Thyroid gland (tissue), 4 donors: ENCODE data around the gene IL36A.
A peak's percentile ranks its signal among the peaks of the same experiment; 100 is the strongest.

Experiments used
- POLR2A ChIP-seq, 2 donors: fragments of 450-650 bp; IDR thresholded peaks; one replicate each; pipeline ENCODE4 v1.6.1; 2017; ENCODE audit warnings: antibody characterized with exemption in 2 of 2, mild to moderate bottlenecking in 2 of 2, moderate library complexity in 1 of 2
- TF ChIP-seq, protein P1 (sequence below), 6 experiments: fragments of 200-600 bp in 3 of 6; fragments of 450-650 bp in 3 of 6; sonication (generic) in 3 of 6; IDR thresholded peaks; one replicate each; pipeline ENCODE4 v1.5.1; 2016 to 2019; ENCODE audit warnings: antibody characterized with exemption in 6 of 6, mild to moderate bottlenecking in 2 of 6, inconsistent platforms in 1 of 6, moderate library complexity in 1 of 6

DNA sequence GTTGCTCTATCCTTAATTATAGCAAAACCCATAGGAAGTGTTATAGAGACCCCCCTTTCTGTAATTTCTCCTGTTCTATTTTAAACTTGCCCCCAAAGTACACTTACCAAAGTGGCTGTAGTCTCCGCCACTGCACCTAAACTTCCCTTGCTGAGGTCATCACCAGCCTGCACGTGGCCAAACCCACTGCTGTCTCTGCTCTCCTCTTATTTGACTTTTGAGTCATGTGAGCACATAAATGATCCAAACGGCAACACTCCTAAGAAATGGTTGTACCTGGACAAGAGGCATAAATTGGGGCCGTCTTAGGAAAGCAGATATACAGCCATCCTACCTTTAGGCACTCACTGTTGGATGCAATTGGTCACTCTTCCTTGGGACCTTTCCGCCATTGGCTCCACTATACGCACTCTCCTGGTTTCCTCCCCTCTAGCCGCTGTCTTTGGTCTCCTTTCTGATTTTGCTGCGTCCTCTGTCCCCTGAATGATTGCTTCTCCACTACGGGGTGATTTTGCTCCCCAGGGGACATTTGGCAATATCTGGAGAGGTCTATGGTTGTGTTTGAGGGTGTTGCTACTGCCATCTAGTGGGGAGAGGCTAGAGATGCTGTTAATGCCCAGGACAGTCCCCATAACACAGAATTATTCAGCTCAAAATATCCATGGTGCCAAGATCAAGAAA is 46.7 kb upstream of the IL36A start:
- TF ChIP-seq, protein P1, sequence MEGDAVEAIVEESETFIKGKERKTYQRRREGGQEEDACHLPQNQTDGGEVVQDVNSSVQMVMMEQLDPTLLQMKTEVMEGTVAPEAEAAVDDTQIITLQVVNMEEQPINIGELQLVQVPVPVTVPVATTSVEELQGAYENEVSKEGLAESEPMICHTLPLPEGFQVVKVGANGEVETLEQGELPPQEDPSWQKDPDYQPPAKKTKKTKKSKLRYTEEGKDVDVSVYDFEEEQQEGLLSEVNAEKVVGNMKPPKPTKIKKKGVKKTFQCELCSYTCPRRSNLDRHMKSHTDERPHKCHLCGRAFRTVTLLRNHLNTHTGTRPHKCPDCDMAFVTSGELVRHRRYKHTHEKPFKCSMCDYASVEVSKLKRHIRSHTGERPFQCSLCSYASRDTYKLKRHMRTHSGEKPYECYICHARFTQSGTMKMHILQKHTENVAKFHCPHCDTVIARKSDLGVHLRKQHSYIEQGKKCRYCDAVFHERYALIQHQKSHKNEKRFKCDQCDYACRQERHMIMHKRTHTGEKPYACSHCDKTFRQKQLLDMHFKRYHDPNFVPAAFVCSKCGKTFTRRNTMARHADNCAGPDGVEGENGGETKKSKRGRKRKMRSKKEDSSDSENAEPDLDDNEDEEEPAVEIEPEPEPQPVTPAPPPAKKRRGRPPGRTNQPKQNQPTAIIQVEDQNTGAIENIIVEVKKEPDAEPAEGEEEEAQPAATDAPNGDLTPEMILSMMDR (IDR thresholded peaks at IDR 0.05) = peak; percentile 44 to 82 (median 58)
- no peak for TF ChIP-seq POLR2A (IDR thresholded peaks at IDR 0.05)
